ENCODE data around the gene NEURL1B.

The NEURL1B gene

DNA sequence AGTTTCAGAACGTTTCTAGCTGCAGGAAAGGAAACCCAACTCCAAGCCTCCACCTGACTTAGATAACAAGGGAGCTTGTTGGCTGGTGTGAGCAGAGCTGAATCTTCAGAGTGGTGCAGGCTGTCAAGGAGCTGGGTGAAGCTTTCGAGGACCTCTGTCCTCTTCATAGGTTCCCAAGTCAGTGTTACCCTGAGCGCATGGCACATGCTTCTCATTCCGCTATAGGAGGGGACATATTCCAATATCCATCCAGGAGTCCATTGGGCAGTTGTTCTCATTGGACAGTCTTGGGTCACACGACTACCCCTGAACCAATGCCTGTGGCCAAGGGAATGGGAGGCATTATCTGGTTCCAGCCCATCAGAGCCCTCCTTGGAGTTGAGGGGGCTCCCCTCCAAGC lies 79.6 kb downstream of the NEURL1B start:
- TF ChIP-seq, protein P1, sequence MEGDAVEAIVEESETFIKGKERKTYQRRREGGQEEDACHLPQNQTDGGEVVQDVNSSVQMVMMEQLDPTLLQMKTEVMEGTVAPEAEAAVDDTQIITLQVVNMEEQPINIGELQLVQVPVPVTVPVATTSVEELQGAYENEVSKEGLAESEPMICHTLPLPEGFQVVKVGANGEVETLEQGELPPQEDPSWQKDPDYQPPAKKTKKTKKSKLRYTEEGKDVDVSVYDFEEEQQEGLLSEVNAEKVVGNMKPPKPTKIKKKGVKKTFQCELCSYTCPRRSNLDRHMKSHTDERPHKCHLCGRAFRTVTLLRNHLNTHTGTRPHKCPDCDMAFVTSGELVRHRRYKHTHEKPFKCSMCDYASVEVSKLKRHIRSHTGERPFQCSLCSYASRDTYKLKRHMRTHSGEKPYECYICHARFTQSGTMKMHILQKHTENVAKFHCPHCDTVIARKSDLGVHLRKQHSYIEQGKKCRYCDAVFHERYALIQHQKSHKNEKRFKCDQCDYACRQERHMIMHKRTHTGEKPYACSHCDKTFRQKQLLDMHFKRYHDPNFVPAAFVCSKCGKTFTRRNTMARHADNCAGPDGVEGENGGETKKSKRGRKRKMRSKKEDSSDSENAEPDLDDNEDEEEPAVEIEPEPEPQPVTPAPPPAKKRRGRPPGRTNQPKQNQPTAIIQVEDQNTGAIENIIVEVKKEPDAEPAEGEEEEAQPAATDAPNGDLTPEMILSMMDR (IDR thresholded peaks at IDR 0.05): no peak
- Histone ChIP-seq H3K9me3 (no peaks in the 10 kb centered on the region), H3K4me1 (peaks cover 7 to 53% (median 26%) of the 10 kb centered on the region in 4 donors), H3K27ac (peak overlapping the region; percentile 25 to 69), H3K27me3 (no peaks in the 10 kb centered on the region), H3K4me3 (no peak overlapping the region), H3K36me3 (no peaks in the 10 kb centered on the region)
- intact Hi-C loops (cut with DNase I; ENCODE audit: low total_unique reads): no loop called here
- no peak for DNase-seq

- intact Hi-C loops (cut with DNase I; ENCODE audit: low total_unique reads): no loop called here
- Histone ChIP-seq H3K9me3 (no peaks in the 10 kb centered on the region), H3K36me3 (no peaks in the 10 kb centered on the region), H3K27me3 (no peaks in the 10 kb centered on the region), H3K27ac (peak overlapping the region; percentile 25 to 69), H3K4me1 (peaks cover 7 to 43% (median 24%) of the 10 kb centered on the region in 4 donors), H3K4me3 (peak overlapping the region; percentile 8 to 10)
- DNase-seq: peak in 1 of 2 donors; percentile 73
- TF ChIP-seq, protein P1 (IDR thresholded peaks at IDR 0.05): no peak
These were observed 80.6 kb downstream of the NEURL1B start for GRCh38 chr5:172721455-172722326.

GRCh38 chr5:172722327-172722815 lies 81.3 kb downstream of the NEURL1B start:
- no peaks in the 10 kb centered on the region for H3K27me3 ChIP-seq
- H3K27ac ChIP-seq: peak overlapping the region; percentile 25 to 69
- intact Hi-C loops (cut with DNase I; ENCODE audit: low total_unique reads): no loop called here
- H3K4me3 ChIP-seq: peak overlapping the region; percentile 8 to 10
- H3K9me3 ChIP-seq: no peaks in the 10 kb centered on the region
- no peaks in the 10 kb centered on the region for H3K36me3 ChIP-seq
- TF ChIP-seq, protein P1 (IDR thresholded peaks at IDR 0.05): no peak
- H3K4me1 ChIP-seq: peaks cover 7 to 36% (median 17%) of the 10 kb centered on the region in 4 donors
- no peak for DNase-seq

GRCh38 chr5:172723508-172723907 lies 82.4 kb downstream of the NEURL1B start:
- Histone ChIP-seq H3K27ac (peak overlapping the region in 1 of 2 donors; percentile 69), H3K4me3 (no peak overlapping the region), H3K4me1 (peaks cover 7 to 31% (median 14%) of the 10 kb centered on the region in 4 donors), H3K36me3 (no peaks in the 10 kb centered on the region), H3K9me3 (no peaks in the 10 kb centered on the region), H3K27me3 (no peaks in the 10 kb centered on the region)
- DNase-seq: no peak
- TF ChIP-seq, protein P1 (IDR thresholded peaks at IDR 0.05): no peak
- intact Hi-C loops (cut with DNase I; ENCODE audit: low total_unique reads): no loop called here

DNA sequence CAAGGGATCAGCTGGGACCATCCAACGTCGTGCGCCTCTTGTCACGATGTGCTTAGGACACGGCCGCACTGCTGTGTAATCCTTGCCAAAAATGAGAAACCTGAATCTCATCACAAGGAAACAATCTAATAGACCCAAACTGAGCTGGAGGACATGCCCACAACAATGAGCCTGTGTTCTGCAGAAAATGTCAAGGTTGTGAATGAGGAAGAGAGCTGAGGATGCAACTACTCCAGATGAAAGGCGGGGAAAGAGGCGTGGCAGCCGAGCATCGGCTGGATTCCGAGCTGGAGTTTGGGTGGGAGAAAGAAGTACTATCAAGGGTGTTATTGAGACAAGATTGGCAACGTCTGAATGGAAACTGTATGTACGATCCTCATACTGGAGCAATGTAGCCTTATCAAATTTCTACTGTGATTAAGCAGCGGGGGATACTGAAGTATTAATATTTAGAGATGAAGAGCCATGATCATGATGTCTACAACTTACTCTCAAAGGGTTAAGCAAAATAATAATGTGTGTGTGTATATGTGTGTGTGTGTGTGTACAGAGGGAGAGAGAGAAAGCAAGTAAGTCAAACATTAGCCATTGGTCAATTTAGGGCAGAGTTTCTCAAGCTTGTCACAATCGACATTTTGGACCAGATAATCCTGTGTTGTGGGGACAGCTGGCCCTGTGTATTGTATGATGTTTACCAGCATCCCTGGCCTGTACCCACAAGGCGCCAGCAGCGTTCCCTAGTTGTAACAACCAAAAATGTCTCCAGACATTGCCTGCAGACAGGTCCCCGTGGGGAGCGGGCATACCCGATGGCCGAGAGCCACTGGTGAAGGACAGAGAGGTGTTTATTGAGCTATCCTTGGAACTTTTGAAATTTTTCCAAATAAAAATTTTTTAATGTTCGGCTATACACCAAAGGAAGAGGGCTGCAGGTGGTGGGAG lies 83.5 kb downstream of the NEURL1B start:
- intact Hi-C loops (cut with DNase I; ENCODE audit: low total_unique reads): no loop called here
- no peak overlapping the region for H3K27ac ChIP-seq
- H3K4me3 ChIP-seq: no peak overlapping the region
- no peaks in the 10 kb centered on the region for H3K9me3 ChIP-seq
- DNase-seq: no peak
- H3K36me3 ChIP-seq: no peaks in the 10 kb centered on the region
- peaks cover 7 to 31% (median 14%) of the 10 kb centered on the region in 4 donors for H3K4me1 ChIP-seq
- TF ChIP-seq, protein P1 (IDR thresholded peaks at IDR 0.05): no peak
- H3K27me3 ChIP-seq: no peaks in the 10 kb centered on the region
